B cell (primary cell): ENCODE results near the gene RASGRF2.
A peak's percentile ranks its signal among the peaks of the same experiment; 100 is the strongest.

Source experiments
- CTCF ChIP-seq: fragments of 200-600 bp; IDR thresholded peaks from one replicate; pipeline ENCODE4 v1.8.0; 2022; ENCODE audit warnings: antibody characterized with exemption, mild to moderate bottlenecking
- EZH2 ChIP-seq: IDR thresholded peaks from 2 replicates; pipeline ENCODE4 v1.6.1; 2012; ENCODE audit warnings: borderline replicate concordance, low read depth, mild to moderate bottlenecking, moderate library complexity, low read length; ENCODE audit not compliant: insufficient read depth, poor library complexity, severe bottlenecking

- TF ChIP-seq CTCF (peak; percentile 83), EZH2 (no peak)
Measured at GRCh38 chr5:81194633-81195334, 234.6 kb downstream of the RASGRF2 start.
